SK-N-SH treated with all-trans-retinoic acid at 6 μM for 48 hours (cell line): ENCODE measurements around the gene SORCS2.

Experiments used
- ATAC-seq: fragments of 200-7000 bp; cut with Tn5 transposase; 3 replicates; pipeline ENCODE4 v1.9.1; 2020; ENCODE audit warnings: mild to moderate bottlenecking, moderate library complexity
- ARNTL ChIP-seq: fragments of 450-650 bp; formaldehyde crosslinking; IDR thresholded peaks from 2 replicates; pipeline ENCODE4 v1.5.0; 2020; ENCODE audit warnings: low read depth, mild to moderate bottlenecking, moderate library complexity, borderline replicate concordance
- BACH2 ChIP-seq: fragments of 250-450 bp; sonication (Bioruptor Pico); IDR thresholded peaks from 2 replicates; pipeline ENCODE4 v1.9.0; 2021; ENCODE audit warnings: mild to moderate bottlenecking, borderline replicate concordance
- CSDC2 ChIP-seq: fragments of 250-450 bp; sonication (Bioruptor Pico); IDR thresholded peaks from 2 replicates; pipeline ENCODE4 v1.5.0; 2020; ENCODE audit warnings: mild to moderate bottlenecking, moderate library complexity
- ESRRG ChIP-seq: fragments of 250-450 bp; sonication (Bioruptor Pico); IDR thresholded peaks from 2 replicates; pipeline ENCODE4 v1.6.1; 2021; ENCODE audit warnings: mild to moderate bottlenecking
- ISL1 ChIP-seq: fragments of 250-450 bp; sonication (Bioruptor Pico); IDR thresholded peaks from 2 replicates; pipeline ENCODE4 v2.1.2; 2022; ENCODE audit warnings: mild to moderate bottlenecking, moderate library complexity
- OSR1 ChIP-seq: fragments of 250-450 bp; sonication (Bioruptor Pico); IDR thresholded peaks from 2 replicates; pipeline ENCODE4 v1.8.0; 2022; ENCODE audit warnings: moderate library complexity, mild to moderate bottlenecking, inconsistent platforms
- SNAI2 ChIP-seq: fragments of 250-450 bp; sonication (Bioruptor Pico); IDR thresholded peaks from 2 replicates; pipeline ENCODE4 v1.5.0; 2020; ENCODE audit warnings: mild to moderate bottlenecking, moderate library complexity
- TCF4 ChIP-seq: fragments of 250-450 bp; sonication (Bioruptor Pico); IDR thresholded peaks from 2 replicates; pipeline ENCODE4 v1.8.0; 2021; ENCODE audit warnings: mild to moderate bottlenecking, moderate library complexity, borderline replicate concordance
- TOX ChIP-seq: fragments of 250-450 bp; sonication (Bioruptor Pico); IDR thresholded peaks from 2 replicates; pipeline ENCODE4 v1.8.0; 2021; ENCODE audit warnings: mild to moderate bottlenecking, moderate library complexity, borderline replicate concordance
- ZC3H10 ChIP-seq: fragments of 250-450 bp; sonication (Bioruptor Pico); IDR thresholded peaks from 2 replicates; pipeline ENCODE4 v1.5.1; 2021; ENCODE audit warnings: mild to moderate bottlenecking, moderate library complexity
- ZFP3 ChIP-seq: fragments of 250-450 bp; sonication (Bioruptor Pico); IDR thresholded peaks from 2 replicates; pipeline ENCODE4 v1.5.0; 2020; ENCODE audit warnings: mild to moderate bottlenecking, moderate library complexity
- ZFP30 ChIP-seq: fragments of 450-650 bp; formaldehyde crosslinking; IDR thresholded peaks from 2 replicates; pipeline ENCODE4 v1.5.0; 2022; ENCODE audit warnings: mild to moderate bottlenecking, moderate library complexity
- ZNF565 ChIP-seq: fragments of 450-650 bp; formaldehyde crosslinking; conservative IDR thresholded peaks from 2 replicates; pipeline ENCODE4 v1.5.0; 2020; ENCODE audit warnings: low read depth, mild to moderate bottlenecking, moderate library complexity
- ZNF70 ChIP-seq: fragments of 450-650 bp; formaldehyde crosslinking; IDR thresholded peaks from 2 replicates; pipeline ENCODE4 v1.5.0; 2020; ENCODE audit warnings: mild to moderate bottlenecking, moderate library complexity
- ZNF8 ChIP-seq: fragments of 450-650 bp; formaldehyde crosslinking; IDR thresholded peaks from 2 replicates; pipeline ENCODE4 v1.5.0; 2020; ENCODE audit warnings: mild to moderate bottlenecking, moderate library complexity
- TF ChIP-seq, protein P1 (sequence below): fragments of 250-450 bp; sonication (Bioruptor Pico); IDR thresholded peaks from 2 replicates; pipeline ENCODE4 v1.5.0; 2020; ENCODE audit warnings: mild to moderate bottlenecking, moderate library complexity
- TF ChIP-seq, protein P2 (sequence below): fragments of 250-450 bp; sonication (Bioruptor Pico); IDR thresholded peaks from 2 replicates; pipeline ENCODE4 v1.5.1; 2020; ENCODE audit warnings: low read depth, mild to moderate bottlenecking, moderate library complexity
- TF ChIP-seq, protein P3 (sequence below): fragments of 250-450 bp; sonication (Bioruptor Pico); IDR thresholded peaks from 2 replicates; pipeline ENCODE4 v1.8.0; 2021; ENCODE audit warnings: low read depth, mild to moderate bottlenecking, moderate library complexity, borderline replicate concordance
- TF ChIP-seq, protein P4 (sequence below): fragments of 250-450 bp; sonication (Bioruptor Pico); IDR thresholded peaks from 2 replicates; pipeline ENCODE4 v1.5.1; 2021; ENCODE audit warnings: mild to moderate bottlenecking, moderate library complexity

SORCS2 gene

DNA sequence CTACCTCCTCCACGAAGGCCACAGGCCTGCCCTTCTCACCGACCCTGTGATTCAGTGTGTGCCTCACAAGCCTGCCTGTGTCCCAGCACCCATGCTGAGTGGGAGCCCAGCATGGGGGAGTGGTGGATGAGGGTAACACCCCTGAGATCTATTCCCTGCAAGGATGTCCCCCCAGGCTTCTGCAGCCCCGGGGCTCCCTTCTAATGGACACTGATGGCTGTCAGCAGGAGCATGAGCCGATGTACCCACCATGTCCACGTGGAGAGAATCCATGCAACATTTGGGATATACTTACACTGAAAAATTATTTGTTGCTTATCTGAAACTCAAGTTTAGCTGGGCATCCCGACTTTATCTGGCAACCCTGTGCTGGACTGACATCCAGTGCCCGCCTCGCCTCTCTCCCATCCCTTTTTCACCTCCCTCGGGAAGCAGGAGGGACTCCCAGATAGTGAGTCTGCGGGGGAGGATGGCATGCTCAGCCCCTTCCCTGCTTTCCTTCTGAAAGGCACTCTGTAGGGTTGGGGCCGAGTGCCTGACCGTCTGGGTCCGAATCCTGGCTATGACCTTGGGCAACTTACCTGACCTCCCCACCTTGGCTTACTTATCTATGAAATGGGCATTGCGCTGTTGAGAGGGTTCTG is 46.9 kb upstream of the SORCS2 start (continued):
- TF ChIP-seq, protein P1, sequence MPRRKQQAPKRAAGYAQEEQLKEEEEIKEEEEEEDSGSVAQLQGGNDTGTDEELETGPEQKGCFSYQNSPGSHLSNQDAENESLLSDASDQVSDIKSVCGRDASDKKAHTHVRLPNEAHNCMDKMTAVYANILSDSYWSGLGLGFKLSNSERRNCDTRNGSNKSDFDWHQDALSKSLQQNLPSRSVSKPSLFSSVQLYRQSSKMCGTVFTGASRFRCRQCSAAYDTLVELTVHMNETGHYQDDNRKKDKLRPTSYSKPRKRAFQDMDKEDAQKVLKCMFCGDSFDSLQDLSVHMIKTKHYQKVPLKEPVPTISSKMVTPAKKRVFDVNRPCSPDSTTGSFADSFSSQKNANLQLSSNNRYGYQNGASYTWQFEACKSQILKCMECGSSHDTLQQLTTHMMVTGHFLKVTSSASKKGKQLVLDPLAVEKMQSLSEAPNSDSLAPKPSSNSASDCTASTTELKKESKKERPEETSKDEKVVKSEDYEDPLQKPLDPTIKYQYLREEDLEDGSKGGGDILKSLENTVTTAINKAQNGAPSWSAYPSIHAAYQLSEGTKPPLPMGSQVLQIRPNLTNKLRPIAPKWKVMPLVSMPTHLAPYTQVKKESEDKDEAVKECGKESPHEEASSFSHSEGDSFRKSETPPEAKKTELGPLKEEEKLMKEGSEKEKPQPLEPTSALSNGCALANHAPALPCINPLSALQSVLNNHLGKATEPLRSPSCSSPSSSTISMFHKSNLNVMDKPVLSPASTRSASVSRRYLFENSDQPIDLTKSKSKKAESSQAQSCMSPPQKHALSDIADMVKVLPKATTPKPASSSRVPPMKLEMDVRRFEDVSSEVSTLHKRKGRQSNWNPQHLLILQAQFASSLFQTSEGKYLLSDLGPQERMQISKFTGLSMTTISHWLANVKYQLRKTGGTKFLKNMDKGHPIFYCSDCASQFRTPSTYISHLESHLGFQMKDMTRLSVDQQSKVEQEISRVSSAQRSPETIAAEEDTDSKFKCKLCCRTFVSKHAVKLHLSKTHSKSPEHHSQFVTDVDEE (CRISPR knock-in tag): no peak
- TF ChIP-seq ISL1 (CRISPR knock-in tag) (no peak), ZC3H10 (no peak), ZNF565 (CRISPR knock-in tag) (no peak)

DNA sequence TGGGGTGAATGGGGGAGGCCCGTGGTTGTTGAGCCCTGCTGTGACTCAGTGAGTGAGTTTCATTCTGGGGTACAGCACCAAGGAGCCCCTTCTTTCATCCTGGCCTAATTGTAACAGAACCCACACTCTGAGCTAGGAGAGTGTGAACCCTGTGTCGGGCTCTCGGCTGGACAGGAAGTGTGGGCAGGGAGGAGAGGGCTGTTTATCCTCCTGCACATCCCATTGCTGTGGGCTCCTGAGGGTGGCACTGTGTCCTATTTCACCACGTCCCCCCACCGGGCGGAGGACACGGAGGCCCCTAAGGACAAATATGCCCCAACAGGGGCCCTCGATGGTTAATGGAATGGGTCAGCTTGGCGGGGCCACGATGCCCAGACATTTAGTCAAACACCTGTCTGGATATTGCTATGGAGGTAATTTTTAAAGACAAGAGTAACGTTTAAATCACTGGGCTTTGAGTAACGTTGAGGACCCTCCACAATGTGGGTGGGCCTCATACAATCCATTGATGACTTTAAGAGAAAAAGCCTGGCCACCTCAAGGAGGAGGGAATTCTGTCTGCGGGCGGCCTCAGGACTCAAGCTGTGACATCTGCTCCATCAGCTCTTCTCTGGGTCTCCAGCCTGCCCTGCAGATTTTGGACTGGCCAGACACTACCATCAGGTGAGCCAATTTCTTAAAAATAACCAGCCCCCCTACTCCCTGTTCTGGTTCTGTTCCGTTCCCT is 46.1 kb upstream of the SORCS2 start:
- no peak for ATAC-seq
- TF ChIP-seq ZFP3 (CRISPR knock-in tag) (no peak), SNAI2 (no peak), OSR1 (CRISPR knock-in tag) (no peak), ZC3H10 (no peak), ZNF8 (CRISPR knock-in tag) (no peak), ISL1 (CRISPR knock-in tag) (no peak), BACH2 (CRISPR knock-in tag) (no peak), ESRRG (no peak), TCF4 (CRISPR knock-in tag) (no peak), CSDC2 (CRISPR knock-in tag) (no peak), ZNF70 (CRISPR knock-in tag) (no peak)
- TF ChIP-seq, protein P1 (CRISPR knock-in tag): no peak
- TF ChIP-seq, protein P2, sequence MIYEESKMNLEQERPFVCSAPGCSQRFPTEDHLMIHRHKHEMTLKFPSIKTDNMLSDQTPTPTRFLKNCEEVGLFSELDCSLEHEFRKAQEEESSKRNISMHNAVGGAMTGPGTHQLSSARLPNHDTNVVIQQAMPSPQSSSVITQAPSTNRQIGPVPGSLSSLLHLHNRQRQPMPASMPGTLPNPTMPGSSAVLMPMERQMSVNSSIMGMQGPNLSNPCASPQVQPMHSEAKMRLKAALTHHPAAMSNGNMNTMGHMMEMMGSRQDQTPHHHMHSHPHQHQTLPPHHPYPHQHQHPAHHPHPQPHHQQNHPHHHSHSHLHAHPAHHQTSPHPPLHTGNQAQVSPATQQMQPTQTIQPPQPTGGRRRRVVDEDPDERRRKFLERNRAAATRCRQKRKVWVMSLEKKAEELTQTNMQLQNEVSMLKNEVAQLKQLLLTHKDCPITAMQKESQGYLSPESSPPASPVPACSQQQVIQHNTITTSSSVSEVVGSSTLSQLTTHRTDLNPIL: no peak
- TF ChIP-seq, protein P3, sequence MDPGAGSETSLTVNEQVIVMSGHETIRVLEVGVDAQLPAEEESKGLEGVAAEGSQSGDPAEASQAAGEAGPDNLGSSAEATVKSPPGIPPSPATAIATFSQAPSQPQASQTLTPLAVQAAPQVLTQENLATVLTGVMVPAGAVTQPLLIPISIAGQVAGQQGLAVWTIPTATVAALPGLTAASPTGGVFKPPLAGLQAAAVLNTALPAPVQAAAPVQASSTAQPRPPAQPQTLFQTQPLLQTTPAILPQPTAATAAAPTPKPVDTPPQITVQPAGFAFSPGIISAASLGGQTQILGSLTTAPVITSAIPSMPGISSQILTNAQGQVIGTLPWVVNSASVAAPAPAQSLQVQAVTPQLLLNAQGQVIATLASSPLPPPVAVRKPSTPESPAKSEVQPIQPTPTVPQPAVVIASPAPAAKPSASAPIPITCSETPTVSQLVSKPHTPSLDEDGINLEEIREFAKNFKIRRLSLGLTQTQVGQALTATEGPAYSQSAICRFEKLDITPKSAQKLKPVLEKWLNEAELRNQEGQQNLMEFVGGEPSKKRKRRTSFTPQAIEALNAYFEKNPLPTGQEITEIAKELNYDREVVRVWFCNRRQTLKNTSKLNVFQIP (CRISPR knock-in tag): no peak
- TF ChIP-seq, all 23 proteins: peak for 0

DNA sequence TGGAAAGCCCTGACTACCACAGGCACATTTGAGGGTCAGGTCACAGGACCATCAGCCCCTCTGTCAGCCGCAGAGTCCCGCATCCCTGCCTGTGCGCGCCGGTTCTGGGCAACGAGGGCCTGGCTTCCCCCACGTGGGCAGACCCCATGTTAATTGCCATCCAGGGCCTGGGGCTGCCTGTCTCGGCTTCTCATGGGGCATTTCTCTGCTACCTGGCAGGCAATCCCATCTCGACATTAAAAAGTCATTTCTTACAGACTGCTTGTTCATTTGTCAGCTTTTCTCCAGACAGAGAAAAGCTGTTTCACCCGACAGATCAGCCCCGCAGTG is 45.6 kb upstream of the SORCS2 start:
- no peak for ATAC-seq
- TF ChIP-seq ZNF565 (CRISPR knock-in tag) (no peak), ESRRG (no peak), ZFP3 (CRISPR knock-in tag) (no peak), ARNTL (CRISPR knock-in tag) (no peak), CSDC2 (CRISPR knock-in tag) (no peak), ZC3H10 (no peak), TOX (CRISPR knock-in tag) (no peak), ZNF8 (CRISPR knock-in tag) (no peak), ISL1 (CRISPR knock-in tag) (no peak), ZFP30 (CRISPR knock-in tag) (no peak)
- TF ChIP-seq, protein P2: no peak
- TF ChIP-seq, protein P4, sequence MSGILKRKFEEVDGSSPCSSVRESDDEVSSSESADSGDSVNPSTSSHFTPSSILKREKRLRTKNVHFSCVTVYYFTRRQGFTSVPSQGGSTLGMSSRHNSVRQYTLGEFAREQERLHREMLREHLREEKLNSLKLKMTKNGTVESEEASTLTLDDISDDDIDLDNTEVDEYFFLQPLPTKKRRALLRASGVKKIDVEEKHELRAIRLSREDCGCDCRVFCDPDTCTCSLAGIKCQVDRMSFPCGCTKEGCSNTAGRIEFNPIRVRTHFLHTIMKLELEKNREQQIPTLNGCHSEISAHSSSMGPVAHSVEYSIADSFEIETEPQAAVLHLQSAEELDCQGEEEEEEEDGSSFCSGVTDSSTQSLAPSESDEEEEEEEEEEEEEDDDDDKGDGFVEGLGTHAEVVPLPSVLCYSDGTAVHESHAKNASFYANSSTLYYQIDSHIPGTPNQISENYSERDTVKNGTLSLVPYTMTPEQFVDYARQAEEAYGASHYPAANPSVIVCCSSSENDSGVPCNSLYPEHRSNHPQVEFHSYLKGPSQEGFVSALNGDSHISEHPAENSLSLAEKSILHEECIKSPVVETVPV (CRISPR knock-in tag): no peak
